GM18517 (cell line): ENCODE measurements around the gene RNF187.

Source experiments
- ATAC-seq: cut with Tn5 transposase; IDR thresholded peaks from one replicate; pipeline ENCODE4 v1.9.1; 2021; ENCODE audit warnings: mild to moderate bottlenecking, moderate library complexity; ENCODE audit not compliant: unreplicated experiment

Gene RNF187

GRCh38 chr1:228542981-228543380, 55.8 kb downstream of the RNF187 start:
- no peak for ATAC-seq

- no peak for ATAC-seq
Observed at GRCh38 chr1:228543396-228543795, 56.2 kb downstream of the RNF187 start.

- ATAC-seq = no peak
Observed at GRCh38 chr1:228544021-228544850, 57.1 kb downstream of the RNF187 start.

- no peak for ATAC-seq
Observed at GRCh38 chr1:228544921-228545591, 57.9 kb downstream of the RNF187 start.
